Fibroblast of skin of right quadriceps (primary cell): Measurements from ENCODE around the gene ENTPD1.
"Not testable (repeated sequence)": the region's sequence is repeated elsewhere in the genome, so short reads cannot be mapped to it uniquely, and the experiment has no call there.

ENCODE experiments used
- DNase-seq: peaks from one replicate; pipeline ENCODE4 v3.0.0-alpha.2; 2013

ENTPD1 gene

GRCh38 chr10:95798096-95798855, 42.3 kb downstream of the ENTPD1 start:
- DNase-seq, result peak; percentile 5

GRCh38 chr10:95800286-95800685, 44.3 kb downstream of the ENTPD1 start:
- DNase-seq, result not testable (repeated sequence)

- DNase-seq, result not testable (repeated sequence)
Measured at GRCh38 chr10:95806687-95807380, 50.9 kb downstream of the ENTPD1 start.

- not testable (repeated sequence) for DNase-seq
Measured at GRCh38 chr10:95808705-95809308, 52.8 kb downstream of the ENTPD1 start.

DNA sequence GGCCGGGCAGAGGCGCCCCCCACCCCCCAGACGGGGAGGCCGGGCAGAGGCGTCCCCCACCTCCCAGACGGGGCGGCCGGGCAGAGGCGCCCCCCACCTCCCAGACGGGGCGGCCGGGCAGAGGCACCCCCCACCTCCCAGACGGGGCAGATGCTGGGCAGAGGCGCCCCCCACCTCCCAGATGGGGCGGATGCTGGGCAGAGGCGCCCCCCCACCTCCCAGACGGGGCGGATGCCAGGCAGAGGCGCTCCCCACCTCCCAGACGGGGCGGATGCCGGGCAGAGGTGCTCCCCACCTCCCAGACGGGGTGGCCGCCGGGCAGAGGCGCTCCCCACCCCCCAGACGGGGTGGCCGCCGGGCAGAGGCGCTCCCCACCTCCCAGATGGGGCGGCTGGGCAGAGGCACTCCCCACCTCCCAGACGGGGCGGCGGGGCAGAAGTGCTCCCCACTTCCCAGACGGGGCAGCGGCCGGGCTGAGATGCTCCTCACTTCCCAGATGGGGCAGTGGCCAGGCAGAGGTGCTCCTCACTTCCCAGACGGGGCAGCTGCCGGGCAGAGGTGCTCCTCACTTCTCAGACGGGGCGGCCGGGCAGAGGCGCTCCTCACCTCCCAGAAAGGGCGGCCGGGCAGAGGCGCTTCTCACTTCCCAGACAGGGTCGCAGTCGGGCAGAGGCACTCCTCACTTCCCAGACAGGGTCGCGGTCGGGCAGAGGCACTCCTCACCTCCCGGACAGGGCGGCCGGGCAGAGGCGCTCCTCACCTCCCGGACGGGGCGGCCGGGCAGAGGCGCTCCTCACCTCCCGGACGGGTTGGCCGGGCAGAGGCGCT, 53.6 kb downstream of the ENTPD1 start:
- DNase-seq, result no peak

DNA sequence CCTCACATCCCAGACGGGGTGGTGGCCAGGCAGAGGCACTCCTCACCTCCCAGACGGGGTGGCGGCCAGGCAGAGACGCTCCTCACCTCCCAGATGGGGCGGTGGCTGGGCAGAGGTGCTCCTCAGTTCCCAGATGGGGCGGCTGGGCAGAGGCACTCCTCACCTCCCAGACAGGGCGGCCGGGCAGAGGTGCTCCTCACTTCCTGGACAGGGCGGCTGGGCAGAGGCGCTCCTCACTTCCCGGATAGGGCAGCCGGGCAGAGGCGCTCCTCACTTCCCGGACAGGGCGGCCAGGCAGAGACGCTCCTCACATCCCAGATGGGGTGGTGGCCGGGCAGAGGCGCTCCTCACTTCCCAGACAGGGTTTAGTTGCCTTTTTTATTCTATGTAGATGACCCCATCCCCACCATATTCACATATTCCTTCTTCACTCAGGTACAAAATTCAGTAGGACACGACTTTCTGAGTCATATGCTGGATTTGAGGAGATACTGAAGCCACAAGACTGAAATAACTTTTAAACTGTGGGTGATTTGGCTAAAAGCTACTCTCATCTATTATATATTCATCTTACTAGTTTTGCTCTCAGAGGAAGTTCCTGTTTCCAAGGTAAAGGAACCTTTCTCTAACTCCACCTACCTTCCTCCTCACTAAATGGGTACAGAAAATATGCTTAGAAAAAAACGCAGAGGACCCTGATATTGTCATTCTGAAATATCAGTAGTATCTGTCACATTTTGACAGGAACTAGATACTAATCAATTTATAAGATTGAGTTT, 54.4 kb downstream of the ENTPD1 start:
- no peak for DNase-seq

- DNase-seq, result no peak
Measured at GRCh38 chr10:95813054-95813685, 57.2 kb downstream of the ENTPD1 start.

- DNase-seq, result peak; percentile 62
Measured at GRCh38 chr10:95814011-95814727, 58.2 kb downstream of the ENTPD1 start.

GRCh38 chr10:95815133-95815532, 59.2 kb downstream of the ENTPD1 start:
- no peak for DNase-seq

DNA sequence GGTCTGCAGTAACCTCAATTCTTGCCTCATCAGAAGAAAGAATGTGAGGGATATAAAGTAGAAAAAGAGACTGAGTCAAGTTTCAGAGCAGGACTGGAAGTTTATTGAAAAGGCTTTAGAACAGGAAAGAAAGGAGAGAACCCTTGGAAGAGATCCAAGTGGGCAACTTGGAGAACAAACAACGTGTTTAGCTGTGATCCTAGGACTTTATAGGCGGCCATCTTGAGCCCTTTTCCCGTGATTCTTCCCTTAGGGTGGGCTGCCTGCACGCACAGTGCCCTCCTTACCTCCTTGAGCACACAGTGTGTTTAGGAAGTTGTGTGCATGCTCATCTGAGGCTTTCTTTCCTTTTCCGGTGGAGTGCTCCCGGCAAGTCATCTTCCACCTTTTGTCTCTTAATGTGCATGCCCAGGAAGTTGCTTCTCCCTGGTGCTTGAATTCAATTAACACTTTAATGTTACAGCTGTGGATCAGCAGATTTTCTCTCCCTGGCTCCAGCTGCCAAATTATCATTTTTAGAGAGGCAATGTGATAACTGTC, 59.8 kb downstream of the ENTPD1 start:
- DNase-seq, result no peak

GRCh38 chr10:95818010-95818409, 62.0 kb downstream of the ENTPD1 start:
- DNase-seq, result no peak

DNA sequence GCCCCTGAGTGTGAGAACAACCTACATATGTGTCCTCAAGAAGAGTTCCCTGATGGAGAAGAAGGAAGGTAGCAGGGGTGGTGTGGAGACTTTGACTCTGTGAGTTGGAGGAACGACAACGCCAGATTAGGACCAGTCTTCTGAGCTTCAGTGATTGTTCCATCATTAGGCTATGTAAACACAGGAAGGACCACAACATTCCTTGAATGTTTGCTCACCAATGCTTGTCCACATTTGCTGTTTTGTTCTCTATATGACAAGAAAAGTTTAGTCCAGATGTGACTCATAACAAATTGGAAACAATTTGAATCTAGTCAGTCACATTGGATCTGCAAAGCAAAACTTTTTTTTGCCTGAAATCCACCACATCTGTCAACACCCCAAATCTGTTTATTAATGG, 62.7 kb downstream of the ENTPD1 start:
- DNase-seq, result peak; percentile 31

DNA sequence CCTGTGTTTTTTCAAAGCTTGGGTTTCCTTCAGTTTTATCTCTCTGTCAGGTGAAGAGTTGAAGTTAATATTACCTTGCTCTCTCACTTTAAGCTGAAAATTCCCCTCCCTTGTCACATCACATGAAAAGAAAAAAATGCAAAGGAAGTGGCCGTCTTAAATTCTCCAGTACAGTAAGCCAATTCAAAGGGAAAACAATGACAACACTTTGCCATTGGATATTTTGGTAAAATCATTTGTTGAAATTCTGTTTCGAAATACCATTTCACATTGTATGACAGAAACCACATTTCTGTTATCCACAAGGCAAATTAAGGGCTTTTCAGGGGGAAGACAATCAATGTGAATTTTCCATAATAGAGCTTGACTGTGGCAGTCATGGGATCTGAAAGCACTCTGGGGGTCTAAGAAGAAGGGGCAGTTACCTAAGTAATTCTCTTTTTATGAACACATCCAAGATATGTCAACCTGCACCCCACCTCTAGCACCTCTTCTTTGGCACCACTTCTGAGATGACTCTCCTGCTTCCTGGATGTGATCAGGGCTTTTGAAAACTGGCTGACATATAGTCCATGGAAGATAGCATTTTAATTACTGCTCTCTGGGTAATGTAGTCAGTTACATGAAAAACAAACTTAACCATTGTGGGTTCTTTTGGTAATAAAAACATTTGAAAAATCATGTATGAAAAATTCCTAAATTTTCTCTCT, 63.8 kb downstream of the ENTPD1 start:
- no peak for DNase-seq

DNA sequence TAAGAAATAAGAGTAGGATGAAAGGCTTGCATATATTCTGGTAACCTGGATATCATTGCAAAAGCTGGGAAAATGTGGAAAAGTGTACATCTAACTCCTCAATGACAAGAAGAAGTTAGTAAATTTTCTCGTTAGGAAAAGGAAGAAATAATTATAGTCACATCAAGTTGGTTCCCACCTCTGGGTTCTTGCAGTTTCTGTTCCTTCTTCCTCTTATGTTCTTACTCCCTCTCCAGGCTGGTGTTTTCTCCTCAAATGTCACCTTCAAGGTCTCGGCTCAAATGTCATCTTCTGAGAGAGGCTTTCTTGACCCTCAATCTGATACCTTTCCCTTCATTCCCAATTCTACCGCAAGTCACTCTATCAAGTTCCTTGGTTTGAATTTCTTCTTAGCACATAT, 64.4 kb downstream of the ENTPD1 start:
- no peak for DNase-seq

- DNase-seq, result no peak
Measured at GRCh38 chr10:95821720-95822119, 65.8 kb downstream of the ENTPD1 start.

GRCh38 chr10:95830044-95830443, 74.1 kb downstream of the ENTPD1 start:
- no peak for DNase-seq

DNA sequence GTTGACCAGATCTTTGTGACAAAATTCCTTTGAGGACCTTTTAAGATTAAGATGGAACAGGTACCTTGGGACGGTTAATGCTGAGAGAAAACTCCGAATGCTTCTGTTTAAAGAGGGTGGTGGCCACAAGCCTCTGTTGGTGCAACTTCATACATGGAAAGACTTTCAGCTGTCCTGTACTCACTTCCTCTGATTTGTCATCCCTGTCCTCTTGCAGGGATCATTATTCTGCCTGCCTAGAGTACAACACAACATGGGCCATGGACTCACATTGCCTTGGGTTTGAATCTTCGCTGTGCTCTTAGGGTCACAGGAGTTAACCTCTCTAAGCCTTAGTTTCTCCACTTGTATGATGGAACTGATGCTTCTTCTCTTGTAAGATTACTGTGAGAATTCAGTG, 75.1 kb downstream of the ENTPD1 start:
- DNase-seq, result no peak

DNA sequence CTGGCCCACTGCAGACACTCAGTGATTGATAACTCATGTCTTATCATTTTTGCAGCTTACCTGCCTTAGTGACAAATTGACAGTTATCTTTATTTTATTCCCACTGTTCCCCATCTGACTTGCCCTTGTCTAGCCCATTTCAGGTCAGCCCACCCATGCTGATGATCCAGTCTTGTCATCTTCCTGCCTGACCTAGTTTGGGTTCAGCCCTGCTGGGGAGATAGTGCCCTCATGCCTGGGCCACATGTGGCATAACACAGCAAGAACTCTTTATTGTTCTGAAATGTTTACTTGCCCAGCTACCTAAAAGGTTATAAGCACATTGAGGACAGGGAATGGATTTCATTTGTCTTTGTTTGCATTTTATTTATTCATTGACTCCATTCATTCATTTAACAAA, 75.6 kb downstream of the ENTPD1 start:
- DNase-seq, result no peak

DNA sequence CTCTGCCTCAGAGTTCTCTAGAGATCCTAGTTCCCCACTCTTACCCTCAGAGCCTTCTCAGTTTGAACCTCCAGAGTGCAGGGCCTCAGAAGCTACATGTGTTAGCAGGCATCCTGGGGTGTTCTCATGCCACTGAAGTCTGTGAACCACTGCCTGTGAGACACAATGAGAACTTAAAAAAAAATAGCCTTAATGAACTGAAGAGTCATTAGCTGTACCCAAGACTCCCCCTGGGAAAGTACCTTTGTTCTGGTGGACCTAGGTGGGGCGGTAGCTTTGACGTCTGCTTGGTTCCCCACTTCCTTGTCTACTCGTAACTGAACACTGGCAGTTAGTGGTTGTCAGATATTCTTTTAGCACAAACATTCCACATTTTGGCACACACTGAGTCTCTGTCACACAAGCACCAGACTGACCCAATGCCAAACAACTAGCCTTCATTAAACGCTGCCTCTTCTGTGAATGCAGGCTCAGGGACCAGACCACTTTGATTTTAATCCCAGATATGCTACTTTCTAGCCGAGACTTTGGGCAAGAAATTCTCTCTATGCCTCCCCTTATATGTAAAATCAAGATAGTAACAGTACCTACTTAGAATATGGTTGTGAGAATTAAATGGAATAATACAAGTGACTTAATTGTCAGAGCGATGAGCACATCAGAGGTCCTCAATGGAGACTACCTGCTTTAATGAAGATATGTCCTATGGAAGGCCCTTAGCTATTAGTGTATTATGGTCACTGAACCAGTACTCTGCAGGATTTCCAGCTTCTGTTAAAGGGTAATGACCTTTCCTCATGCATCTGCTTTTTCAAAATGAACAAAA, 76.5 kb downstream of the ENTPD1 start:
- no peak for DNase-seq
